Measurements from ENCODE around the gene NTMT1. TPM values are rescaled to one million over a fixed set of nuclear protein-coding genes. Genes with fewer than 3 reads are reported as not detected.

Gene NTMT1
- total and polyA plus RNA-seq, 12 donors, result 54.0 to 123 (median 61.9) TPM

DNA sequence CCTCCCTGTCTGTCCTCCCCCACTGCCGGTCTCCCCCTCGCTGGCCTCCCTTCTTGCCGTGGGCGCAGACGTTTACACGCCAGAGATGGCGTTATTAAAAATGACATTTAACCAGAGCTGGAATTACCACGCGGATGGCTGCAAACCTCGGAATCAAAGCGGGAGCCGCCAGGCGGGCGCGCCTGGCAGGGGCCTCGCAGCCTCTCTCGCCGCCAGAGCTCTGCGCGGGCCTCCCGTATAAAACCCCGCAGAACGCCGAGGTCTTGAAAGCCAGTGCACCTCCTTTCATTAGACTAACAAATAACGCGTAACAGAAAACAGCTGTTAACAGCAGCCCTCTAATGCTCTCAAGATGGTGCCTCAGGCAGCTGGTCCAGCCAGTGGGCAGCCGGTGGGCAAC, 49.7 kb downstream of the NTMT1 start:
- peaks cover 0 to 3% (median 0%) of the 10 kb centered on the region in 9 donors for H3K4me1 ChIP-seq
- H3K4me3 ChIP-seq, result no peak overlapping the region
- peaks cover 0 to 29% (median 13%) of the 10 kb centered on the region in 7 donors for H3K27me3 ChIP-seq
- WGBS, 2 donors, result 76 to 77% methylated on average over 27 of the region's 27 CpGs
- H3K27ac ChIP-seq, result no peak overlapping the region
- ATAC-seq, result no peak
- H3K36me3 ChIP-seq, result no peaks in the 10 kb centered on the region
- TF ChIP-seq, protein P1, sequence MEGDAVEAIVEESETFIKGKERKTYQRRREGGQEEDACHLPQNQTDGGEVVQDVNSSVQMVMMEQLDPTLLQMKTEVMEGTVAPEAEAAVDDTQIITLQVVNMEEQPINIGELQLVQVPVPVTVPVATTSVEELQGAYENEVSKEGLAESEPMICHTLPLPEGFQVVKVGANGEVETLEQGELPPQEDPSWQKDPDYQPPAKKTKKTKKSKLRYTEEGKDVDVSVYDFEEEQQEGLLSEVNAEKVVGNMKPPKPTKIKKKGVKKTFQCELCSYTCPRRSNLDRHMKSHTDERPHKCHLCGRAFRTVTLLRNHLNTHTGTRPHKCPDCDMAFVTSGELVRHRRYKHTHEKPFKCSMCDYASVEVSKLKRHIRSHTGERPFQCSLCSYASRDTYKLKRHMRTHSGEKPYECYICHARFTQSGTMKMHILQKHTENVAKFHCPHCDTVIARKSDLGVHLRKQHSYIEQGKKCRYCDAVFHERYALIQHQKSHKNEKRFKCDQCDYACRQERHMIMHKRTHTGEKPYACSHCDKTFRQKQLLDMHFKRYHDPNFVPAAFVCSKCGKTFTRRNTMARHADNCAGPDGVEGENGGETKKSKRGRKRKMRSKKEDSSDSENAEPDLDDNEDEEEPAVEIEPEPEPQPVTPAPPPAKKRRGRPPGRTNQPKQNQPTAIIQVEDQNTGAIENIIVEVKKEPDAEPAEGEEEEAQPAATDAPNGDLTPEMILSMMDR (IDR thresholded peaks at IDR 0.05), result no peak
- intact Hi-C loops (cut with DNase I), result no loop called here
- no peaks in the 10 kb centered on the region for H3K9me3 ChIP-seq
- DNase-seq, result no peak

DNA sequence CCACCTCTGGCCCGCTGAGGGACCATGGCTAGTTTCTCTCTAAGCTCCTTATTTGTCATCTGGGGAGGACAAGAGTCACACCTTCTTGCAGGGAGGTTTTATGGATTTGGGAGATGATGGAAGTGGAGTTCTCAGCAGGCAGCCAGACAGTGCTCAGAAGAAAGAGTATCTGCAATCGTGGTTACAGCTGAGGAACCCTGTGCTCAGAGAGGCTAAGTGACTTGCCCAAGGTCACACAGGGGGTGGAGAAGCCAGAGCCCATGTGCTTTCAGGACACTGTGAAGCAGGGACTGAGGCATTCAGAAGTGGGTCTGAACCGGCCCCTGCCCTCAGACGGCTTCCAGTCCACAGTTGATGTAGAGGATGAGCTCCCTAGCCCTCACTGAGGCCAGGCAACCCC, 50.3 kb downstream of the NTMT1 start:
- H3K36me3 ChIP-seq, result no peaks in the 10 kb centered on the region
- no peak overlapping the region for H3K27ac ChIP-seq
- peaks cover 0 to 3% (median 0%) of the 10 kb centered on the region in 9 donors for H3K4me1 ChIP-seq
- intact Hi-C loops (cut with DNase I), result no loop called here
- no peaks in the 10 kb centered on the region for H3K9me3 ChIP-seq
- H3K27me3 ChIP-seq, result peaks cover 0 to 29% (median 13%) of the 10 kb centered on the region in 7 donors
- 82 to 85% methylated on average over 4 of the region's 4 CpGs for WGBS, 2 donors
- TF ChIP-seq, protein P1 (IDR thresholded peaks at IDR 0.05), result no peak
- H3K4me3 ChIP-seq, result no peak overlapping the region
- no peak for DNase-seq
- no peak for ATAC-seq

DNA sequence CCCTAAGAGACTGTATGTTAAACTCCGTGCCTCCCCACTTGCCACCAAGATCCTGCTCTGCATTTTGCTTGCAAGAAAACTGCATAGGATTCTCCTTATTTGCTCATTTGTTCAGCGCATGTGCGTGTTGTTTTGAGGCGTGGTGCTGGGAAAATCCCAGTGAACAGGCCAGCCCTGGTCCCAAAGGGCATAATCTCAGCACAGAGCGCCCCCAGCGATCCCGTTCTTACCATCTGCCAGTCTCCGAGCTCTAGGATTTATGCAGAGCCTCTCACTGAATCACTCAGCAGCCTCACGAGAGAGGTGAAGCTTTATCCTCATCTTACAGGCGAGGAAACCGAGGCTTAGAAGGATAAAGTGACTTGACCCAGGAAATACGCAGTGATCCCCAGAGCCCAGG, 51.0 kb downstream of the NTMT1 start:
- Histone ChIP-seq H3K27me3 (peaks cover 0 to 34% (median 13%) of the 10 kb centered on the region in 7 donors), H3K27ac (peak overlapping the region in 2 of 10 donors; percentile 22 to 37), H3K4me1 (peaks cover 0 to 3% (median 0%) of the 10 kb centered on the region in 9 donors), H3K36me3 (no peaks in the 10 kb centered on the region), H3K9me3 (no peaks in the 10 kb centered on the region), H3K4me3 (no peak overlapping the region)
- intact Hi-C loops (cut with DNase I), result no loop called here
- 54 to 63% methylated on average over 12 of the region's 12 CpGs for WGBS, 2 donors
- TF ChIP-seq, protein P1 (IDR thresholded peaks at IDR 0.05), result no peak
- DNase-seq (no peak), ATAC-seq (peak in 7 of 8 donors; percentile 18 to 72 (median 41))

DNA sequence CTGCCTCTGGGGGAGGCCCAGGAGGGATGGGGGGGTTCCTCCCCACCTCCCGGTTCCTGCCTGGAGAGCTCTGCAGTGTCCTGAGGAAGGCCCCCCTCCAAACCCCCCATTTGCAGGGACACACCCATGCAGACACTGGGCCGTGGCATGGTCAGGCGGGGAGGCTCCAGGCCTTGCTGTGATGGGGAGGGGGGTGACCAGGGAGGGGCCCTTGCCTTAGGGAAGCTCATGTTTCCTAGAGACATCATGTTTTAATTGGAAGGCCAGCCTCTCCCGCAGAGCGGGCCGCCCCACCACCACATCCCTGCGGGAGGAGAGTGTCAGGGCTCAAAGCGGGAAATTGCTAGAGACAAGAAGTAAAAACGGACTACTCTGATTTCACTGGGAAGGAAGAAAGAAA, 51.5 kb downstream of the NTMT1 start:
- DNase-seq, result no peak
- Histone ChIP-seq H3K36me3 (no peaks in the 10 kb centered on the region), H3K27me3 (peaks cover 0 to 38% (median 17%) of the 10 kb centered on the region in 7 donors), H3K4me3 (no peak overlapping the region), H3K27ac (peak overlapping the region in 2 of 10 donors; percentile 22 to 37), H3K9me3 (no peaks in the 10 kb centered on the region), H3K4me1 (peaks cover 0 to 3% (median 0%) of the 10 kb centered on the region in 9 donors)
- peak in 5 of 8 donors; percentile 19 to 77 (median 48) for ATAC-seq
- WGBS, 2 donors, result 44 to 46% methylated on average over 9 of the region's 9 CpGs
- TF ChIP-seq, protein P1 (IDR thresholded peaks at IDR 0.05), result no peak
- intact Hi-C loops (cut with DNase I), result no loop called here
